ENCODE data around the gene IMMP2L.

The IMMP2L gene

DNA sequence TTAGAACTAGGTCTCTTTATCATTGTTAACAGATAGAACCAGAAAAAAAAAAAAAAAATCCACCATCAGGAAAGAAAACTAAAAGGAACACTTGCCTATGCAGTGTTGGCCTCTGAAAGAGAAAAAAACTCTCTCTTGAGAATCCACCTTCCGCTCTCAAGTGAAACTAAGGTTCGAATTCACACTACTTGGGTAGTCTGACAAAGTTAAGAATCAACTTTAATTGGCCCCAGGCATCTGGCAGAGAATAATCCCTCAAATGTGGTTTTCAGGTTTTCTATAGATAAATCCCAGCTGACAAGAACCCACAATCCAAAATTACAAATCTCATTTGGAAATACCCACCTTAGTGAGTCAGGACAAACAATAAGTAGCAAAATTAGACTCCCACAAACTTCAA is 671.1 kb downstream of the IMMP2L start:
- DNase-seq = no peak

DNA sequence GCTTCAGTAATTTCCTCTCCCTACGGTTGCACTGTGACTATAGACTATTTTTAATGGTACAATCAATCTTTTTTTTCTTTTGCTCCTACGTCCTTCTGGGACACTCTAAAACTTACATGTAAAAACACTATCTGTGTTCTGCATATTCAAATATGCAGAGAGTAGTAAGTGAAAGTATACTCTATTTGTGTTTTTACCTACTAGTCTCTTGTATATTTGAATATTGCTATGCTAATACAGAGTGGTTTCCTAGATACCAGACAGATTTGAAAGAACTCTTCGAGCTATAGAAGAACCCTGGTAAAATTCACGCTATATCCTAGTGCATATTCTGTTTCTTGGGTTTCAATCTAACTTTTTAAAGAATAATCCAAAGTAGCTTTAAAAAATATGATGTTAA is 672.2 kb downstream of the IMMP2L start:
- DNase-seq = no peak

DNA sequence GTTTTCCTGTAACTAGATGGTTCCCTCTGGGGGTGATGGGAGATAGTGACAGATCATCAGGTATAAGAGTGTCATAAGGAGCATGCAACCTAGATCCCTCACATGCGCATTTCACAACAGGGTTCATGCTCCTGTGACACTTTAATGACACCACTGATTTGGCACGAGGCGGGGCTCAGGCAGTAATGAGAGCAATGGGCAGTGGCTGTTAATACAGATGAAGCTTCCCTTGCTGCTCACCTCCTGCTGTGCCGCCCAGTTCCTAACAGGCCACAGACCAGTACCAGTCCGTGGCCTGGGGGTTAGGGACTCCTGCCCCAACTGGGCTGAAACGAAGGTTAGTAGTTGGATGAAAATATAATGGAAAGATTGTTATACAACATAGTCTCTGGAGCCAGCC is 673.0 kb downstream of the IMMP2L start:
- no peak for DNase-seq

DNA sequence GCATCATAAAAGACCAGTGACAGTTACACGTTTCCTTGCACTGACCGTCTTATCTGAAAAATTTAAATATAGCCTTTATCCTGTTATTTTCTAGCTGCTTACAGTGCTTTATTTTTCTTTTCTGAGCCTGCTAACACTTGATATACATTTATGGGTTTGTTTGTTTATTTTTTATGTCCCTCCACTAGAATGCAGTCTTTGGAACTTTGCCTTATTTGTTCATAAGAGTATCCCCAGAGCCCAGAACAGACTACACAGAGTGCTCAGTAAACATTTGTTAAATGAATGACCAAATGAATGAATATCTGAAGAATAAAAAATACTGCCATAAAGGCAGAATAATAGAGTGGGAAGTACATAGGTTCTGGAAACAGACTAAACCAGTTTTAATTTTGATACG is 673.7 kb downstream of the IMMP2L start:
- DNase-seq = no peak

DNA sequence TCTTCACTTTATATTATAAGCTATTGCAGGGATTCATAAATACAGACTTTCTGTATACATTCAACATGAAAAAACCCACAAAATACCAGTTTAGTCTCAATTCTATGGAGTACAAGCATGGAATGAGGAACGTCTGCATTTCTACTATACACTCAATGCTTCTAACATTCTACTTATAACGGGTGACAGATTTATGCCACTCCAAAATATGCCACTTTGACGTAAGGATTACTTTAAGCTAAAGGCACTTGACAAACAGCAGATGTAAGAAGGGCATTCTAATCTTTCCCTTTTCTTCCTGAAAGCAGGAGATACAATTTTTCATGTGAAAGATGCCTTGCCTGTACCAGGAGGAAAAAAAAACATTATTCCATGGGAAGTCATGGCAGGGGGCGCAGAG is 676.8 kb downstream of the IMMP2L start:
- no peak for DNase-seq

DNA sequence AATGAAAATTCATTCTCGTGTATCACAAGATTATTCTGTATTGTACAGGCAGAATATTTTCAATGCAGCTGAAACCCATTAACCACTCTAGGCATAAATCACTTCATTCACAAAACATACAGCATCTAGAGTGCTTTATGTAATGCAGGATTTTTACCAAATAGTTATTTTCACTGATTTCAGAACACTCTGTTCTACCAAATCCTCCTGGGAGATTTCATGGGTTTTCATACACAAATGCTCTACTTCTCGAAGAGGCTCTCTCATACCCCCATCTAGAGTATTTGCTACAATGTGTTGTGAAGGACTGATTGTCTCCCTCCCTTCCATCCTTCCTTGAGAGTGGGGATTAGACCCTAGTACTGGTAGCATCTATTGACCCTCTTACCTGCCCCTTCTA is 680.6 kb downstream of the IMMP2L start:
- DNase-seq = no peak

DNA sequence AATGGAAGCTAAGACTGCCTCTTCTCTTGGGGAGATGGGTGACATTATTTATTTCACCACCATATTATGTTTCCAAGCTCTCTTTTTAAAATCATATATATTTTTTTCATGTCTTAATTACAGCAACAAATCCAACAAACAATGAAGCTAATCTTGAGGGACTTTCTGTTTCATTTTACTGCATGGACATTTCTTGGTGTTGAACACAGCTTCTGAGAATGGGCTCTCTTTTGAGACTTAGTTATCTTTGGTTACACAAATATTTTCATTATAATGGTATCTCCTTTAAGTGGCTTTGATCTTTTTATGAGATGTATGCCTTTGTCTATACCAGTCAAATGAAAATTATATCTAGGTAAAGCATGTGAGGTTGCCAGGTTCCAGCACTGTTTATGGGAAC is 681.3 kb downstream of the IMMP2L start:
- no peak for DNase-seq

DNA sequence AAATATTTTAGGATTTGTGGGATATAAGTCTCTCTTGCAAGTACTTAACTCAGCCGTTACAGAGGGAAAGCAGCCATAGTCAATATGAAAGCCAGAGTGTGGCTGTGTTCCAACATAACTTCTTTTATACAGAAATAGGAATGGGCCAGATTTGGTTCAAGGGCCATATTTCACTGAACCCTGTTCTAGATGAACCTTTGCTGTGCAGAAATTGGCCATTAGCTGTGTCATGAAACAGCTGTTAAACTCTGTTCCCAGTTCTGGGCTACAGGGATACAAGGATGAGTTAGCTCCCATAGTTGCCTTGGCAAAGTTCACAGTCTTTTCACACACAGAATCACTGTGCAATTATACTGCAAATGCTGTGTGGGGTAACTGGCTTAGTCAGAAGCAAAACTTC is 685.3 kb downstream of the IMMP2L start:
- DNase-seq = no peak

DNA sequence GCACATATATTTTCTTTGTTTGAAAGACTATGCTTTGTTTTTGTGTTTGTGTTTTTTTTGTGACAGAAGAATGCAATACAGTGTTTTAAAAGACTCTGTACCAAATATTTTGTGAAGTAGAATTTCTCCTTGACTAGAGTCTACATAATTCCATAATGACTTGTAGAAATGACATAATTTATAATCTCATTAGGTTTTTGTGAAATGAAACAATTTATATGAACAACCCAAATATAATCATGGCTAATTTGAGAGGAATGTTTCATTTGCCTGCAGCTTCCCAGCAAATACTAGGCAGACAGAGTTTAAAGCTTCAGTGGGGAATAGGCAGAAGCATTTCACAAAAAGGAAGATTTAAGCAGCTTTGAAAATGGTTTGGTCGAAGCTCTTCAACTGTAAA is 686.9 kb downstream of the IMMP2L start:
- DNase-seq = no peak

DNA sequence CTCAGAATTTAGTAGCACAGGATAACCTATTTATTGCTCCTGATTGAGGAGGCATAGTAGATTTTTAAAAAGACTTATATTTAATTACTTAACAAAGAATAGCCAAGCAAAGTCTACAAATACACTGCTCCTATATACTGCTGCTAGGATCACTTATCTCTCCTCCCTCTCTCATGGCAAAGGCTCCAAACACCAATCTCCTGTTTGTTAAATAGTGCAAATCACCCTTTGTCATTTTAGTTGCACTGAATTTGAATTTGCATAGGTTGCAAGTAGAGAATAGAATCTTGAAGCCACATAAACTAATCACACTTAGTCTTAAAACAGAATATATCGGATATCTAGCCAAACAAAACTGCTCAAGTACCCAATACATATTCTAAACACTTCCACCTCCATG is 690.4 kb downstream of the IMMP2L start:
- no peak for DNase-seq

DNA sequence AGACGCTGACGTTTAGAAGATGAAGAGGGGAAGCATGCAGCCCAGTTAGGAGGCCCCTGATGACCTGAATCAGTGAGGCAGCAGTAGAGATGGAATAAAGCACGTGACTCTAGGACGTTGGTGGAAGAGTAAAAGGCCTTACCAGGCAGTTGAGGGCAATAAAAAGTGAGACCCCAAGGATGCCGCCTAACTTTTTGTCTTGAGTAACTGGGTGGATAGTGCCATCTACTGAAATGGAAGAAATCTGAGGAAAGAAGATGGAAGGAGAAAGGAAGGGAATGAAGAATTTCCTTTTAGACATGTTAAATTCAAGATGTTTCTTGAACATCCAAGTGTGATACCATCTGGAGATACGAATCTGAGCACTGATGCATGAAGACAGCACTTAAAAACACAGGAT is 691.4 kb downstream of the IMMP2L start:
- DNase-seq = no peak

DNA sequence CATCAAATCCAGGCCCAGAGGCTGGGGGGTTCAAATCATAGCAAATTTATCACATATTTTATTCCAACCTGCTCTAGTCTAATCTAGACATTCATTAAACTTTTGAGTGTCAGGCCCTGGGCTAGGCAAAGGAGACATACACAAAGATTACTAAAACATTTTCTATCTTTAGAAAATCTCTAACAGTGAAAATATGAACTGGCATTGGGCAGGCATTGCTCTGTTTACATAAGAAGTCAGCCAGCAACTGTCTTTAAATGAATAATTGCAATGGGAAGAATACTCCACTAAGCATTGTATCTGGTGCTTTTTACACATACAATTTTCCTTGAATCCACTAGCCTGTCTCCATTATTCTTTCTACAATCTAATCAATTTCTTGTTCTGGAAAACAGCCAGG is 693.8 kb downstream of the IMMP2L start:
- no peak for DNase-seq

DNA sequence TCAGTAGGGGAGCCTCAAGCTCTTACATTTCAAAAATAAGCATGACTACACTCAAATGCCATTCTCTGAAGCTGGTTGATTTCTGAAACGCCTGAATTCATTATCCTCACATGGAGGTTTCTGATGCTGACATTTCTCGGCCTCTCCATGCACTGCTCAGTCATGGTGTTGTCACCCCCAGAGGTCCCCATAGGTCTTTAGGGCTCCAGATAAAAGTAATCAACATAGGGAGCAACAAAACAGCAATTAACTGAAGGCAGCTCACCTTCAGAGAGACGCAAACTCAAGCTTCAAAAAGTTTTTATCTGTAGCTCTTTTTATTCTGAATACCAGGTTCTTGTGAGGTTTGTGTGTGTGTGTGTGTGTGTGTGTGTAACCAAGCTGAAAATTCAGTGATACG is 694.5 kb downstream of the IMMP2L start:
- no peak for DNase-seq

DNA sequence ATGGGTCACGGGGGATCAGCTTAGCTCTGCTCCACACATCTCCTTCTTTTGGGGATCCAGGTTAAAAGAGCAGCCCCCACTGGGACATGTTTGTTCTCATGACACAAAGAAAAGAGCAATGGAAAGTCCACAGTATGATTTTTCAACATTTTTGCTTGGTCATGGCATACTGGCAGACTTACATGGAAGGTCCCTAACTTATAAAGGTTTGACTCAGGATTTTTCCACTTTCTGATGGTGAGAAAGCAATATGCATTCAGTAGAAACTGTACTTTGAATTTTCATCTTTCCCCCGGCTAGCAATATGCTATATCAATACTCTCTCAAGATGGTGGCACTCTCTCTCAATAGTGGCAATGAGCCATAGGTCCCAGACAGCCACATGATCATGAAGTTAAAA is 699.0 kb downstream of the IMMP2L start:
- DNase-seq = no peak

DNA sequence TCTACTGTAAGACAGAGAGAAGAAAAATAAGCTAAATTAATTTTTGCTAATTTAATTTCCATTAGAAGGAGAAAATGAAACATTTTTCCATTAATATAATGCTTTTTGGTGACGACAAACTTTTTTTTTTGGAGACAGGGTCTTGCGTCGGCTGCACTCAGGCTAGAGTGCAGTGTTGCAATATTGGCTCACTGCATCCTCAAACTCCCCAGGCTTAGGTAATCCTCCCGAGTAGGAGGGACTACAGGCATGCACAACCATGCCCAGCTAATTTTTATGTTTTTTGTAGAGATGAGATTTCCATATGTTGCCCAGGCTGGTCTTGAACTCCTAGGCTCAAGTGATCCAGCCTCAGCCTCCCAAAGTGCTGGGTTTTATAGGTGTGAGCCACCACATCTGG is 701.1 kb downstream of the IMMP2L start:
- DNase-seq = no peak

DNA sequence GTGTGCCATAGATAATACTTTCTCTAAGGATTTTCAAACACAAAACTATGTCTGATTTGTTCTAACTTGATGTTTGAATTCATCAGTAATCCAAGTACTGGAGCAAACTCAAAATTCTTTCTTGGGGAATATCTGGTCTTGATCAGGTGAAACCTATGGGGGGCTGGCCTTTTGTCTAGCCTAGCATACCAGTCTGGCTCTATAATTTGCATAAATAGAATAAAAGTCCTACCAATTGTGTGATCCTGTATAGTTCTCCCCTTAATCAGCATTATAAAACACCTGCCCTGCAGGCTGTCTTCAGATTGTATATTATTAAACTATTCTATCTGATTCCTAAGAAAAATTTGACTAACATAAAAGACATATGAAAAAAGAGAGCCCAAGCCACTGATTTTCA is 705.2 kb downstream of the IMMP2L start:
- no peak for DNase-seq

DNA sequence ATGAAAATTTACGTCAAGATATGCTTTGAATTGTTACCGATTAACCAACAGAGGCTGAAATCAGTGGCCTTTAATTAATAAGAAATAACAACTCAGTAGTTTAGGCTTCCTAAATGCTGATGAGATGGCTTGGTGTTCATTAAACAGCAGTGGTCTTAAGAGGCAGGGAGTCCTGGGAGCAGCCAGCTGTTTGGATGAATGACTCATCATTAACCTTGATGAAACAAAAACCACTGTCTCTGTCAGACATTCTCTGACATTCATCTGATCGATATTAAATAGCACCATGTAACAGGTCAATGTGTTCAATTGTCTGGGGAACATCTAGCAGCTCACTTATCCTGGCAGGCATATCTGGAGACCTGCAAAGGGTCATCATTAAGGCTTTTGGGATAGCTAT is 705.6 kb downstream of the IMMP2L start:
- no peak for DNase-seq

DNA sequence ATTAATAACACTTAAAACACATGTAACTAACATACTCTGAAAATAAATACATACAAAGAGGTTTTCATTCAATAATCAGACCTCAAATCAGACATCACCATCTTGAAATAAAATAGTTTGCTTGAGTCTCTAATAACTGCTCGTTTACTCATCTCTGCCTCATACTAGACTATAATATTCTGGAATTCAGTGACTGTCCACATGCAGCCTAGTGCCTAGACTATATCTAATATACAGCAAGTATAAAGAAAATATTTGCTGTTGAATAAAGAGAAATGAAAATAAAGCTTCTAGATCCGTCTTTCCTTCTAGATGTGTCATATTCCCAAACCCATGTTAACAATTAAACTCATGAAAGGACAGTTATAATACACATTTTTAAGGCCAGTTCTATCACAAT is 707.6 kb downstream of the IMMP2L start:
- DNase-seq = no peak

DNA sequence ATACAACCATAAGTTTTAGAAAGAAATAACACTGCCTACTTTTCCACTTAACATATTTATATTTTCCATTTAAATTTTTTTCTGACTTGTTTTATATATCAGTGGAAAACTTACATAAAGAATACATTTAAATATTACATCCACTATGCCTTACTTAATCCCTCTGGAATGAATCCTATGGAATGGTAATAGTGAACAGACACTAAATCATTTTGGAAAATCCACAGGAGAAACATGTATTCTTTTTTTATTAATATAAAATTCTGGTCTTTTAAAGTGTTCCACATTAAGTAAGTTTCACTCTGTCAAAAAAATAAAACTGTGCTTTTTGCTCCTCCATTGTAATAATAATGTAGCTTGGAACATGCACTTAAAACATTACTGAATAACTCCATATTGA is 708.1 kb downstream of the IMMP2L start:
- DNase-seq = no peak

DNA sequence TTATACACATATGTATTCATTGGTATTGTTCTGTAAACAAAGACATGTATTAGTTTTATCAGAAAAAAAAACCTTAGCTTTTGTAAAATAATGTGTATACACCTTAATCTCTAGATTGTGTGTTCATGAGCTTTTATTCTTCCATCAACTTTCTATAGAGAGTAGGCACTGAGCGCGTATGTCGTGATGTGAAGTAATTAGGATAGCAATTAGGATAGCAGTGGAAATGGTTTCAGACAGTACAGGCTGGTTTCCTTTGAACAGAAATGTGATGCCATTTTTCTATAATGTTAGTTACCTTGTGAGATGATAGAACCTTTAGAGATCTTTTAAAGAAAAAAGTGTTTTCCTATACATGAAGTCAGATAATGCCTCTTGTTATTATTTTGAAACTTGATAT is 709.0 kb downstream of the IMMP2L start:
- DNase-seq = no peak

DNA sequence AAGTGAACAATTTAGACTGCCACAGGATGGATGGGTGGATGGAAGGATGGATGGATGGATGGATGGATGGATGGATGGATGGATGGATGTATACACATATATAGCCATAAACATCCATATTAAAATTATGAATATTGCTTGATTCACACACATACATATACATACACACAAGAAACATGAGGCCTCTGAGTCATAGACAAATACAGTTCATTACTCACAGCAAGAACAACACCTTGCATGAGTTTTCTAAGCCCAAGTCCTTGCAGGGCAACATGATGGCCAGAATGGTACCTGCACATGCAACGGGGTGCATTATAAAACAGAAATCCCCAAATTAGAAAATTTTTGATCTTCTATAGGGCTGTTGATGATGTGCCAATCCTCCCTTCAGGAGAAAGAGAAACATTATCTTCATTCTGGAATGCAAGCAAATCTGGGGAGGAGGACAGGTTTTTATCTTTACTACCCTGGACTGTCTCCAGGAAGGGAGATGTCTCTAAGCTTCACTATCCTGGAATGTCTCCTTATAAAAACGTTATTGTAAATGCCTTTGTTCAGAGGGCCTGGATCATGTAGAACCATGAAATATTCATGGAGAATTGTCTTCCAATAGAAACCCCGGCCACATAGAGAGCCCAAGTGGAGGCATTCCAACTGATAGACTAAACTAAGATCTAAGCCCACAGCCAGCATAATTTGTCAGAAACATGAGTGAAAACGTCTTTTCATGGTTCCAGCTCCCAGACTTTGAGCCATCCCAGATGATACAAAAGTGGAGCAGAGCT is 709.9 kb downstream of the IMMP2L start:
- no peak for DNase-seq

DNA sequence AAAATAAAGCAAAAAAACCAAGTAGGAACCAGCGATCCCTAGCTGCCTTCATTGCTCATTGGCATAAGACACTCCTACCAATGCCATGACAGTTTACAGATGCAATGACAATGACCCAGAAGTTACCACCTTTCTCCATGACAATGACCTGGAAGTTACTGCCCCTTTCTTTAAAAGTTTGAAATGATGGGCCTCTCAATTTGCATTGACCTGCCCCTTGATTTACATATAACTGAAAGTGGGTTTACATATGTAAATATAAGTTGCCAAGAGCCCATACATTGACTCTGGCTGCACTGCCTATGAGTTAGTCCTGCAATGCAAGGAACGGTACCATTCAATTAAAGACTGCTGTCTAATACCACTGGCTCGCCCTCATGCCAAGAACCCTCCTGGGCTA is 712.1 kb downstream of the IMMP2L start:
- no peak for DNase-seq

DNA sequence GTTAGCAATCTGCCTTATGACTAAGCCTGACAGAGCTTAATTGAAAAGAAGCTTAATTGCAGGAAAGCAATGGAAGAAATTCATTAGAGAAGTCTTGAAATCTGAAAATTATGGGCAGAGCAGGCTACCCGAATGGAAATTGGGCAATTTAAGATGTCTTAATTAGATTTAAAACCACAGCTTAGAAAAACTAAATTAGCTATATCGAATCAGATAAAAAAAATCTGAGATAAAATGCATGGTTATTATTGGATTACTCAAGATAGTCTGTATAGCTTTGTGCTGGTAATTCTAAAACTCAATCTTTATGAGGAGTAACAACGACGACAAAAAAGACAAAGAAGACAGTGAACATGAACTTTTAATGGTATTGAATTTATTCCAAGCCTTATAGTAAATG is 719.5 kb downstream of the IMMP2L start:
- DNase-seq = no peak

DNA sequence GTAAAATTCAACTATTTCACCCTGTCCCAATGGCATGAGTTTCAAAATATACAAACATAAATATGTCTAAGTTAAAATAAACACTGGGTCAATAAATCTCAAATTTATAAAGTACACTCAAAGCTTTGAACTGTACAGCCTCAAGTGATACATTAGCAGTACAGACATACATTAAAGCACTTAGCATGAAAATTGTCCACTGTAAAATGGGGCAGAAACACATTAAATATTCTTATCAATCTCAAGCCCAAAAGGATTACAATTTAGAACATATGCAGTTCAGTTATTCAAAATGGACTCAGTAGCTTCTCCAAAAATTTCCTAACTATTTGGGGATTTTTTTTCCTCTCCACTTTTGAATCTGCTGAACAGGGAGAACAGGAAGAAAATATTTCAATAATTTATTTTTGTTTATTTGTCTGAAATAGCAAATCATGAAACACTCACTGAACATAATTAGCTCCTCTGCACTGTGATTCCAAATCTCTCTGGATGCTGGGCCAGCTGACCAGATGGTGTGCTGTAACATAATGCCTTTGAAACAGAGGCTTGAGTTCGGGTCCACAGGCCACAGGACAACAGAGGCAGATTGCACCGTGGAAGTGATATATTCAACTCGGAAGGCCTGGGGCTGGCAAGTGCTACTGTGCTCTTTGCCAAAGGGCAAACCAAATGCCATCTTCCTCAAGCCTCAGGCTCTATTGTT is 720.3 kb downstream of the IMMP2L start:
- no peak for DNase-seq

DNA sequence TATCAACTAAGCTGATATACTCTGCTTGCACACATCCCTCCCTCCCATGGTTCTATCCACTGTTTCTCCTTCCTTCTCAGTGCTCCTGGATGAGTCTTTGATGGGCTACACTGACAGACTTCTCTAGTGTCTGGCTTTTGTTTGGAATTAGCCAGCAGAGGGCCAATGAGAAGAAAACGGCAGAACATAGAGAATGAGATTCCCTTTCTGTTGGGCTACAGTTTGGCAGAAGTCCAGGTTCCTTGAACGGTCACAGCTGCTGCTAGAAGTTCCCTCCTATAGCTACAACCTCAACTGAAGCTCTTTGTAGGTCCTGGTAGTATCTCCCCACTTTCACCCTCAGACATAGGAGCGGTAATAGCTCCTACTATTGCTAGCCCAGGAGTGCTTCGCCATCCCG is 722.4 kb downstream of the IMMP2L start:
- no peak for DNase-seq

All from NCI-H1930 (cell line).